Measurements from ENCODE around the gene GAMT. TPM values are rescaled to one million over a fixed set of nuclear protein-coding genes. Genes with fewer than 3 reads are reported as not detected.

GAMT gene
- total and polyA plus RNA-seq, 2 donors (not counting 3 experiments of a cell fraction or from before 2014, with no cell fraction given), result 22.1 to 36.9 TPM

DNA sequence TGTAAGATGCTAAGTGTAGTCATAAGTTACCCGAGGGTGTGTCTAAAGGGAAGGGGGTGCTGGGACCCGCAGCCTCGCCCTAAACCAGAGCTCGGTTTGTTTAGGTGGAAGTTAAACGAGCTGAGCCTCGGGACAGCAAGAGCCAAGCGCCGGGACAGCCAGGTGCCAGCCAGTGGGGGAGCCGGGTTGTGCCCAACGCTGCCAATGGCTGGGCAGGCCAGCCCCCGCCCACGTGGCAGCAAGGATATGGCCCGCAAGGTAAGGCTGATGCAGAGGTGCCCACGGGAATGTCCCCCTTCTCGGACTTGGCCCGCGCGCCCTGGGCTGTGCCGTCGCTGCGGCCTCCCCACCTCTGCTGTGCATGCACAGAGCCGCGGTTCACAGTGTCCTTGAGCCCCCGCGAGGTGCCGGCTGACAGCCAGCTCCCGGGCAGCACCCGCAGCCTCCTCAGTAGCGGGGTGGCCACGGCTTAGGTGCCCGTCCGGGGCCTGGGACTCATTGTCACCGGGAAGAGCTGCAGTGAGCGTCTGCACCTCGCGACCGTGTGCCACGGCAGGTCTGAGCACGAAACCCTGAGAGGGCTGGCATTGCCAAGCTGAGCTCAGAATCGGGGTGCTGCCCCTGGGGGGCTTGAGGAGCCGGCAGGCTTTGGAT is 27.5 kb upstream of the GAMT start:
- H3K9ac ChIP-seq (replicated peaks; ENCODE audit: extremely low read depth, insufficient read depth, low read length), result no peak overlapping the region
- dilution Hi-C loops (cut with MboI; ENCODE audit: extremely low pct_ligation_motif_present, low sequenced_read_pairs) (no loop called here), intact Hi-C loops (cut with micrococcal nuclease) (no loop called here)
- ChIA-PET POLR2A (no interaction called here), CTCF (no interaction called here)
- H3K9me1 ChIP-seq (replicated peaks; ENCODE audit: control insufficient read depth, extremely low read depth, insufficient read depth, low read length), result no peaks in the 10 kb centered on the region
- H3K4me3 ChIP-seq (replicated peaks in 1 of 3; ENCODE audit: insufficient read depth in 1 of 3, low read depth in 1 of 3, low read length in 3 of 3), result no peak overlapping the region
- no peaks in the 10 kb centered on the region for H3K4me1 ChIP-seq (ENCODE audit: control insufficient read depth, extremely low read depth, insufficient read depth, low read length)
- DNase-seq (ENCODE audit: low read depth, low spot score) (no peak), FAIRE-seq (no peak)
- H4K20me1 ChIP-seq (replicated peaks; ENCODE audit: control insufficient read depth, extremely low read depth, insufficient read depth, low read length), result peaks cover 2% of the 10 kb centered on the region
- no peak overlapping the region for H2AFZ ChIP-seq (ENCODE audit: low read depth, low read length)
- no peaks in the 10 kb centered on the region for H3K27me3 ChIP-seq (ENCODE audit: control insufficient read depth in 2 of 2, insufficient read depth in 2 of 2, low read length in 2 of 2)
- peaks cover 8% of the 10 kb centered on the region for H3K79me2 ChIP-seq (ENCODE audit: control insufficient read depth, insufficient read depth, low read length)
- H3K9me3 ChIP-seq (replicated peaks; ENCODE audit: control insufficient read depth, insufficient read depth, low read length), result no peaks in the 10 kb centered on the region
- TF ChIP-seq JUN (IDR thresholded peaks at IDR 0.05; ENCODE audit: borderline replicate concordance, insufficient read depth, insufficient read length, low read depth) (no peak), EZH2 (IDR thresholded peaks at IDR 0.05; ENCODE audit: borderline replicate concordance, low read depth, low read length, severe bottlenecking) (no peak), FOS (IDR thresholded peaks at IDR 0.05; ENCODE audit: borderline replicate concordance, insufficient read depth, low read length) (no peak), GATA2 (IDR thresholded peaks at IDR 0.05; ENCODE audit: insufficient read depth, insufficient read length, low read depth, low read length) (no peak), POLR2A (IDR thresholded peaks at IDR 0.05; ENCODE audit: low read depth, low read length) (no peak), MYC (IDR thresholded peaks at IDR 0.05; ENCODE audit: low read depth, low read length) (no peak)
- TF ChIP-seq, protein P1, sequence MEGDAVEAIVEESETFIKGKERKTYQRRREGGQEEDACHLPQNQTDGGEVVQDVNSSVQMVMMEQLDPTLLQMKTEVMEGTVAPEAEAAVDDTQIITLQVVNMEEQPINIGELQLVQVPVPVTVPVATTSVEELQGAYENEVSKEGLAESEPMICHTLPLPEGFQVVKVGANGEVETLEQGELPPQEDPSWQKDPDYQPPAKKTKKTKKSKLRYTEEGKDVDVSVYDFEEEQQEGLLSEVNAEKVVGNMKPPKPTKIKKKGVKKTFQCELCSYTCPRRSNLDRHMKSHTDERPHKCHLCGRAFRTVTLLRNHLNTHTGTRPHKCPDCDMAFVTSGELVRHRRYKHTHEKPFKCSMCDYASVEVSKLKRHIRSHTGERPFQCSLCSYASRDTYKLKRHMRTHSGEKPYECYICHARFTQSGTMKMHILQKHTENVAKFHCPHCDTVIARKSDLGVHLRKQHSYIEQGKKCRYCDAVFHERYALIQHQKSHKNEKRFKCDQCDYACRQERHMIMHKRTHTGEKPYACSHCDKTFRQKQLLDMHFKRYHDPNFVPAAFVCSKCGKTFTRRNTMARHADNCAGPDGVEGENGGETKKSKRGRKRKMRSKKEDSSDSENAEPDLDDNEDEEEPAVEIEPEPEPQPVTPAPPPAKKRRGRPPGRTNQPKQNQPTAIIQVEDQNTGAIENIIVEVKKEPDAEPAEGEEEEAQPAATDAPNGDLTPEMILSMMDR (IDR thresholded peaks at IDR 0.05; ENCODE audit: extremely low read depth in 1 of 2, insufficient read depth in 1 of 2, low read depth in 1 of 2, low read length in 2 of 2), result no peak
- no TSS peak for BruUV-seq (replicated peaks)
- no peak overlapping the region for H3K27ac ChIP-seq (ENCODE audit: insufficient read depth, low read depth, low read length)
- H3K4me2 ChIP-seq (ENCODE audit: insufficient read depth, low read length), result no peak overlapping the region
- peaks cover 11 to 66% of the 10 kb centered on the region in 2 experiments for H3K36me3 ChIP-seq (ENCODE audit: control insufficient read depth in 2 of 2, extremely low read depth in 1 of 2, insufficient read depth in 2 of 2, low read length in 2 of 2)
